IMR-90 (cell line): ENCODE results near the gene CRTC1. TPM values are rescaled to one million over a fixed set of nuclear protein-coding genes. Genes with fewer than 3 reads are reported as not detected.

Experiments
- ATAC-seq: fragments of 200-7000 bp; cut with Tn5 transposase; 2 replicates; pipeline ENCODE4 v1.9.1; 2020; ENCODE audit warnings: low read depth, mild to moderate bottlenecking, moderate library complexity
- BruUV-seq: library from RNA; stranded (reverse); fragments of 400-500 nt; replicated peaks from 2 replicates; lab custom pipeline; 2021; lab: Mats Ljungman, UMichigan
- CTCF ChIA-PET: fragments of 300-600 bp; formaldehyde crosslinking; extraction: SDS; loops from one replicate; lab custom pipeline; 2021; ENCODE audit warnings: antibody characterized with exemption; lab: Yijun Ruan, JAX
- POLR2A ChIA-PET: fragments of 300-600 bp; sonication (Branson Sonifier 250); formaldehyde crosslinking; loops from one replicate; lab custom pipeline; 2022; ENCODE audit warnings: antibody characterized with exemption; ENCODE audit not compliant: unreplicated experiment; lab: Charles Lee
- DNase-seq: peaks from one replicate; pipeline ENCODE4 v3.0.0; 2013
- H2AFZ ChIP-seq: replicated peaks from 2 replicates; pipeline ENCODE3; 2013; ENCODE audit warnings: low read length, mild to moderate bottlenecking; ENCODE audit not compliant: poor library complexity
- H2AK5ac ChIP-seq: 2 replicates; pipeline ENCODE4 v1.6.1; 2013; ENCODE audit warnings: low read depth, low read length, inconsistent platforms
- H2AK9ac ChIP-seq: replicated peaks from 2 replicates; pipeline ENCODE3; 2013; ENCODE audit warnings: mild to moderate bottlenecking, low read depth, low read length, moderate library complexity; ENCODE audit not compliant: poor library complexity
- H2BK120ac ChIP-seq: 2 replicates; pipeline ENCODE4 v1.6.1; 2013; ENCODE audit warnings: low read depth, low read length, inconsistent platforms
- H2BK15ac ChIP-seq: 3 replicates; pipeline ENCODE4 v1.6.1; 2013; ENCODE audit warnings: low read depth, low read length, inconsistent platforms
- H2BK20ac ChIP-seq: 2 replicates; pipeline ENCODE4 v1.6.1; 2013; ENCODE audit warnings: low read depth, mild to moderate bottlenecking, inconsistent platforms, low read length, moderate library complexity
- H2BK5ac ChIP-seq: 2 replicates; pipeline ENCODE4 v1.6.1; 2013; ENCODE audit warnings: mild to moderate bottlenecking, low read depth, low read length, inconsistent platforms; ENCODE audit not compliant: poor library complexity, severe bottlenecking
- H3K14ac ChIP-seq: replicated peaks from 2 replicates; pipeline ENCODE4 v1.6.1; 2013; ENCODE audit warnings: low read depth, low read length, inconsistent platforms
- H3K18ac ChIP-seq: 2 replicates; pipeline ENCODE4 v1.6.1; 2013; ENCODE audit warnings: low read depth, low read length, control low read depth
- H3K23ac ChIP-seq: 2 replicates; pipeline ENCODE4 v1.6.1; 2013; ENCODE audit warnings: low read depth, low read length, inconsistent platforms
- H3K27ac ChIP-seq: 2 replicates; pipeline ENCODE4 v1.5.1; 2013; ENCODE audit warnings: mild to moderate bottlenecking, control low read depth, low read length; ENCODE audit not compliant: insufficient read depth
- H3K27me3 ChIP-seq: 2 replicates; pipeline ENCODE4 v1.6.1; 2013; ENCODE audit warnings: low read length; ENCODE audit not compliant: control insufficient read depth, insufficient read depth
- H3K36me3 ChIP-seq: 2 replicates; pipeline ENCODE4 v1.6.1; 2013; ENCODE audit warnings: low read length, mixed read lengths; ENCODE audit not compliant: control insufficient read depth, insufficient read depth
- H3K4ac ChIP-seq: 2 replicates; pipeline ENCODE4 v1.6.1; 2013; ENCODE audit warnings: low read depth, low read length, inconsistent platforms
- H3K4me1 ChIP-seq: 2 replicates; pipeline ENCODE4 v1.6.1; 2013; ENCODE audit warnings: low read length, mixed read lengths; ENCODE audit not compliant: control insufficient read depth, insufficient read depth
- H3K4me2 ChIP-seq: 2 replicates; pipeline ENCODE4 v1.6.1; 2013; ENCODE audit warnings: low read depth, mild to moderate bottlenecking, control low read depth, low read length, moderate library complexity
- H3K4me3 ChIP-seq: 2 replicates; pipeline ENCODE4 v1.5.1; 2013; ENCODE audit warnings: low read depth, mild to moderate bottlenecking, control low read depth, low read length, moderate library complexity; ENCODE audit not compliant: insufficient read depth
- H3K56ac ChIP-seq: 2 replicates; pipeline ENCODE4 v1.6.1; 2013; ENCODE audit warnings: low read length, inconsistent platforms; ENCODE audit not compliant: insufficient read depth; ENCODE audit errors: extremely low read depth
- H3K79me1 ChIP-seq, 2 experiments: 2 replicates each; pipeline ENCODE4 v1.6.1; 2013; ENCODE audit warnings: low read length in 2 of 2, inconsistent platforms in 1 of 2, low read depth in 1 of 2
- H3K9ac ChIP-seq: 2 replicates; pipeline ENCODE4 v1.6.1; 2013; ENCODE audit warnings: low read depth, low read length, control low read depth
- H3K9me1 ChIP-seq: 2 replicates; pipeline ENCODE4 v1.6.1; 2013; ENCODE audit warnings: low read length, inconsistent platforms; ENCODE audit not compliant: insufficient read depth
- H3K9me3 ChIP-seq: 2 replicates; pipeline ENCODE4 v1.6.1; 2013; ENCODE audit warnings: low read length; ENCODE audit not compliant: control insufficient read depth, insufficient read depth
- H4K20me1 ChIP-seq: 2 replicates; pipeline ENCODE4 v1.6.1; 2013; ENCODE audit warnings: low read length, inconsistent platforms; ENCODE audit not compliant: insufficient read depth
- H4K5ac ChIP-seq: 2 replicates; pipeline ENCODE4 v1.6.1; 2013; ENCODE audit warnings: mild to moderate bottlenecking, low read depth, low read length, control low read depth
- H4K8ac ChIP-seq, 2 experiments: 2 replicates each; pipeline ENCODE4 v1.6.1; 2013; ENCODE audit warnings: low read depth in 2 of 2, low read length in 2 of 2, control low read depth in 1 of 2, inconsistent platforms in 1 of 2
- H4K91ac ChIP-seq: 2 replicates; pipeline ENCODE4 v1.6.1; 2013; ENCODE audit warnings: low read depth, low read length, inconsistent platforms; ENCODE audit not compliant: insufficient read depth
- CHD1 ChIP-seq: IDR thresholded peaks from 2 replicates; pipeline ENCODE4 v1.6.1; 2012; ENCODE audit warnings: low read depth, low read length, improper control_type of control experiment
- CTCF ChIP-seq: conservative IDR thresholded peaks from 2 replicates; pipeline ENCODE4 v1.5.1; 2012; ENCODE audit warnings: mild to moderate bottlenecking, low read depth, low read length, improper control_type of control experiment
- ELK1 ChIP-seq: fragments of 150-350 bp; IDR thresholded peaks from 2 replicates; pipeline ENCODE4 v1.6.1; 2016; ENCODE audit warnings: low read depth, mild to moderate bottlenecking, low read length, moderate library complexity, borderline replicate concordance
- FOS ChIP-seq: fragments of 150-350 bp; IDR thresholded peaks from 2 replicates; pipeline ENCODE4 v1.6.1; 2016; ENCODE audit warnings: low read depth, low read length
- MAFK ChIP-seq: IDR thresholded peaks from 2 replicates; pipeline ENCODE4 v1.6.1; 2012; ENCODE audit warnings: low read depth, low read length, improper control_type of control experiment
- MAZ ChIP-seq: IDR thresholded peaks from 2 replicates; pipeline ENCODE4 v1.6.1; 2012; ENCODE audit warnings: low read depth, mild to moderate bottlenecking, low read length, improper control_type of control experiment, moderate library complexity, borderline replicate concordance
- MXI1 ChIP-seq: IDR thresholded peaks from 2 replicates; pipeline ENCODE4 v1.6.1; 2012; ENCODE audit warnings: low read depth, mild to moderate bottlenecking, low read length, moderate library complexity, borderline replicate concordance
- NFE2L2 ChIP-seq: fragments of 150-350 bp; IDR thresholded peaks from 2 replicates; pipeline ENCODE4 v1.6.1; 2016; ENCODE audit warnings: low read depth, mild to moderate bottlenecking, low read length
- POLR2A ChIP-seq: IDR thresholded peaks from 2 replicates; pipeline ENCODE4 v1.6.1; 2012; ENCODE audit warnings: mild to moderate bottlenecking, low read depth, low read length
- RCOR1 ChIP-seq: IDR thresholded peaks from 2 replicates; pipeline ENCODE4 v1.6.1; 2012; ENCODE audit warnings: mild to moderate bottlenecking, low read length, improper control_type of control experiment; ENCODE audit not compliant: insufficient replicate concordance
- RFX5 ChIP-seq: IDR thresholded peaks from 2 replicates; pipeline ENCODE4 v1.8.0; 2012; ENCODE audit warnings: low read depth, mild to moderate bottlenecking, low read length, moderate library complexity
- SMC3 ChIP-seq: fragments of 150-350 bp; IDR thresholded peaks from 2 replicates; pipeline ENCODE4 v1.6.1; 2016; ENCODE audit warnings: low read depth, mild to moderate bottlenecking, antibody characterized with exemption, low read length, moderate library complexity
- USF2 ChIP-seq: fragments of 150-350 bp; IDR thresholded peaks from 2 replicates; pipeline ENCODE4 v1.6.1; 2017; ENCODE audit warnings: mild to moderate bottlenecking, antibody characterized with exemption, low read length, low read depth
- WGBS, 2 experiments: methylation state at CpG; one replicate each; pipeline versions ENCODE4 v1.1.5 to v1.1.7; 2013; ENCODE audit warnings: missing lambda C conversion rate in 2 of 2; ENCODE audit not compliant: insufficient read length in 1 of 2; ENCODE audit errors: extremely low coverage in 2 of 2; 5-methylcytosine and 5-hydroxymethylcytosine counted together
- dilution Hi-C: fragments of 300-500 bp; cut with HindIII; formaldehyde crosslinking; loops from one replicate; pipeline ENCODE4 v1.14.3; 2018; ENCODE audit warnings: low sequenced_read_pairs; ENCODE audit not compliant: unreplicated experiment
- in situ Hi-C: fragments of 300-500 bp; cut with MboI; formaldehyde crosslinking; loops from 3 replicates; pipeline ENCODE4 v1.14.3; 2019; ENCODE audit warnings: low sequenced_read_pairs, inconsistent platforms, mixed read lengths
- intact Hi-C: fragments of 100-400 bp; cut with micrococcal nuclease; formaldehyde crosslinking; loops from 2 replicates; pipeline ENCODE4 v1.10.0; 2022
- polyA plus RNA-seq, 3 experiments: library from polyadenylated mRNA; depleted of rRNA; stranded (reverse); fragments of >200 nt; gene quantifications; 2 replicates each; pipeline ENCODE4 v1.2.3, GENCODE V29; 2012; ENCODE audit warnings: low replicate concordance in 1 of 3
- total RNA-seq: library from RNA; depleted of rRNA; stranded (reverse); fragments of >200 nt; gene quantifications from 2 replicates; pipeline ENCODE4 v1.2.3, GENCODE V29; 2012

Gene CRTC1
- total and polyA plus RNA-seq, 2 of the 4 experiments (the other 2 are of a cell fraction), result 0.18 to 5.7 TPM

- H2AFZ ChIP-seq, result peak overlapping the region; percentile 78
- no peak for DNase-seq
- peak overlapping the region; percentile 33 for H2AK9ac ChIP-seq
- 0 out of 2 replicates have a peak overlapping the region, but pooled peaks have one; percentile 10 for H2BK20ac ChIP-seq
- peaks cover 3 to 7% of the 10 kb centered on the region in 2 experiments; a peak in 2 of 4 replicates for H3K79me1 ChIP-seq
- H3K18ac ChIP-seq, result no peak overlapping the region
- H3K9me1 ChIP-seq, result no peaks in the 10 kb centered on the region
- no peak overlapping the region for H3K9ac ChIP-seq
- H3K4ac ChIP-seq, result no peak overlapping the region; the same call in 1 of the 2 replicates
- no peak overlapping the region for H4K5ac ChIP-seq
- H3K4me2 ChIP-seq, result no peak overlapping the region
- no peaks in the 10 kb centered on the region for H3K27me3 ChIP-seq
- peak overlapping the region; percentile 24; the same call in 1 of the 2 replicates for H3K27ac ChIP-seq
- no peak overlapping the region for H2BK5ac ChIP-seq
- BruUV-seq, result no TSS peak
- peaks cover 10% of the 10 kb centered on the region for H3K4me1 ChIP-seq
- no peak for TF ChIP-seq ELK1
- TF ChIP-seq MXI1, result no peak
- TF ChIP-seq MAFK, result no peak
- no peak for TF ChIP-seq RFX5
- no peak for TF ChIP-seq CHD1
- TF ChIP-seq USF2, result no peak
- TF ChIP-seq RCOR1, result no peak
- TF ChIP-seq CTCF, result no peak
- no peak for TF ChIP-seq POLR2A
- TF ChIP-seq SMC3, result no peak
- no peak for TF ChIP-seq MAZ
- no peak for TF ChIP-seq FOS
- TF ChIP-seq NFE2L2, result no peak
- in situ Hi-C loops, result no loop called here
- no peak overlapping the region for H2BK120ac ChIP-seq
- H4K8ac ChIP-seq, result no peak overlapping the region; a peak in 1 of 4 replicates
- H3K4me3 ChIP-seq, result no peak overlapping the region
- 97% methylated on average over 37 of the region's 58 CpGs; no CpG with 5 or more reads in 1 of the 2 experiments for WGBS, 2 experiments
- H2AK5ac ChIP-seq, result 0 out of 2 replicates have a peak overlapping the region, but pooled peaks have one; percentile 33
- ATAC-seq, result no peak
- H2BK15ac ChIP-seq, result no peak overlapping the region
- H3K14ac ChIP-seq, result no peak overlapping the region
- no peak overlapping the region for H3K23ac ChIP-seq
- ChIA-PET CTCF (no interaction called here), POLR2A (interaction anchor here (0.6 kb wide), 1 partner anchor 31 kb away, joined by 5 read pairs; no protein-coding TSS in a partner anchor)
- H3K36me3 ChIP-seq, result peaks cover 26% of the 10 kb centered on the region
- intact Hi-C loops, result no loop called here
- H4K91ac ChIP-seq, result no peak overlapping the region; the same call in 1 of the 2 replicates
- peaks cover 3% of the 10 kb centered on the region; the same call in 1 of the 2 replicates for H4K20me1 ChIP-seq
- dilution Hi-C loops, result no loop called here
- H3K56ac ChIP-seq, result no peak overlapping the region
- no peaks in the 10 kb centered on the region for H3K9me3 ChIP-seq
These were observed 14.5 kb upstream of the CRTC1 start for GRCh38 chr19:18668744-18669523.
